GM18907 (cell line): ENCODE measurements around the gene ZNF705A.
A peak's percentile ranks its signal among the peaks of the same experiment; 100 is the strongest.
"Not testable (repeated sequence)": the region's sequence is repeated elsewhere in the genome, so short reads cannot be mapped to it uniquely, and the experiment has no call there.

ENCODE experiments used
- ATAC-seq: cut with Tn5 transposase; IDR thresholded peaks from one replicate; pipeline ENCODE4 v1.9.1; 2021; ENCODE audit warnings: mild to moderate bottlenecking, moderate library complexity; ENCODE audit not compliant: unreplicated experiment

ZNF705A gene

GRCh38 chr12:8156845-8157244 lies at the start of gene ZNF705A:
Gene ZNF705A (plus strand): TSS chr12:8157015. CDS start chr12:8172626, 15,611 bp downstream.
- no peak for ATAC-seq

- ATAC-seq: peak; percentile 55
Measured at GRCh38 chr12:8108808-8109398, 47.9 kb upstream of the ZNF705A start.

GRCh38 chr12:8113117-8113516 lies 43.7 kb upstream of the ZNF705A start:
- not testable (repeated sequence) for ATAC-seq

- ATAC-seq: no peak
Measured at GRCh38 chr12:8120072-8120713, 36.6 kb upstream of the ZNF705A start.

GRCh38 chr12:8123124-8123912 lies 33.5 kb upstream of the ZNF705A start, which contains the start of gene CLEC4A:
Gene CLEC4A (plus strand): TSS chr12:8123617. CDS start chr12:8123879, 262 bp downstream.
- no peak for ATAC-seq

GRCh38 chr12:8127138-8127537 lies 29.7 kb upstream of the ZNF705A start:
- ATAC-seq: no peak

GRCh38 chr12:8133636-8134397 lies 23.0 kb upstream of the ZNF705A start:
- not testable (repeated sequence) for ATAC-seq

GRCh38 chr12:8134398-8134930 lies 22.4 kb upstream of the ZNF705A start:
- ATAC-seq: not testable (repeated sequence)

GRCh38 chr12:8141647-8142046 lies 15.2 kb upstream of the ZNF705A start:
- ATAC-seq: not testable (repeated sequence)

GRCh38 chr12:8143261-8143660 lies 13.6 kb upstream of the ZNF705A start:
- ATAC-seq: no peak

- ATAC-seq: no peak
Measured at GRCh38 chr12:8145754-8146441, 10.9 kb upstream of the ZNF705A start.

GRCh38 chr12:8146442-8146771 lies 10.4 kb upstream of the ZNF705A start:
- ATAC-seq: no peak

GRCh38 chr12:8154526-8154925 lies 2.3 kb upstream of the ZNF705A start:
- ATAC-seq: no peak

- ATAC-seq: no peak
Measured at GRCh38 chr12:8156416-8156815, 399 bp upstream of the ZNF705A start.

GRCh38 chr12:8157484-8158198 lies 826 bp downstream of the ZNF705A start:
- ATAC-seq: no peak

- not testable (repeated sequence) for ATAC-seq
Measured at GRCh38 chr12:8172911-8173310, 16.1 kb downstream of the ZNF705A start.

- not testable (repeated sequence) for ATAC-seq
Measured at GRCh38 chr12:8179989-8180585, 23.3 kb downstream of the ZNF705A start.

- not testable (repeated sequence) for ATAC-seq
Measured at GRCh38 chr12:8181271-8181670, 24.5 kb downstream of the ZNF705A start.

GRCh38 chr12:8182923-8183322 lies 26.1 kb downstream of the ZNF705A start:
- not testable (repeated sequence) for ATAC-seq
